ENCODE data around the gene PITPNC1. TPM values are rescaled to one million over a fixed set of nuclear protein-coding genes. Genes with fewer than 3 reads are reported as not detected.
A peak's percentile ranks its signal among the peaks of the same experiment; 100 is the strongest.

PITPNC1 gene
- total RNA-seq, 1 donor from 2014 or later, result 8.1 TPM

DNA sequence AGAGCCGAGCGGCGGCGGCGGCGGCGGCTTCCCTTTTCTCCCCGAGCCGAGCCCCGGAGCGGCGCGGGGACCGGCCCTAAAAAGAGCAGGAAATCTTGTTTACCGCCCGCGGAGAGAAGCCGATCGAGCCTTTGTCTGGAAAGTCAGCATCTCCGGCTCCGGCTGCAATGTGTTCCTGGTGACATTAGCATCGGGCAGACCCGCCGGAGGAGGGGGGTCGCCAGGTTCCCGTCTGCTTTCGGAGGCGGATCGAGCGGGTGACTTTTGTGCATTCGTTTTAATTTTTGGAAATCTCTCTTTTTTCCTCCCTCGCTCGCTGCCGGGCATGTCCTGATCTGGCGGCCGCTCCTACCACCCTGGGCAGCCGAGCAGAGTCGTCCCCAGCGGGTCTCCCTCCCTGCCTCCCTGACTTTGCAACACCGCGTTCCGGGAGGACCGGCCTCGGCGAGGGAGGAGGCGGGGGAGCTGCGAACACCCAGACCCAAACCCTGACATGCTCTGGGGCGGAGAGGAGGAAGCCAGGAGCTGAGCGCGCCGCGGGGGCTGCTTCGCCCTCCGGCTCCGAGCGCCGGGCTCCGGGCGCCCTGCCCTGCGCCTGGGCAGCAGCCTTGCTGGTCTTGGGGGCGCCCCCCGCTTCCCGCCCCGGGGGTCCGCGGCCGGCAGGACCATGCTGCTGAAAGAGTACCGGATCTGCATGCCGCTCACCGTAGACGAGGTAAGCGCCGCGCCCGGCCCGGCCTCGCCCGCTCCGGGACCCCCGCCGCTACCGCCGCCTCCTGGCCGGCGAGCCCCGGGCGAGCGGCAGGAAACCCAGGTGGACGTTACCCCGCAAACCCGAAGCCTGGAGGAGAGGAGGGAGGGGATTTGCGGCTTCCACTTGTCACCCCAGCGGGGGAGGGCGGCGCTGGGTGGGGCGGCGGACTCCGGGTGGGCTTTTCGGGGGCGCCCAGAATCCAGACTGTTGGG is 690 bp downstream of the PITPNC1 start:
- Histone ChIP-seq H3K4me3 (peak overlapping the region; percentile 84 to 97), H3K27me3 (no peaks in the 10 kb centered on the region), H3K27ac (peak overlapping the region; percentile 93), H3K36me3 (no peaks in the 10 kb centered on the region), H3K9me3 (no peaks in the 10 kb centered on the region), H3K4me1 (peaks cover 15% of the 10 kb centered on the region)
- no peak for TF ChIP-seq POLR2AphosphoS5 (IDR thresholded peaks at IDR 0.05; ENCODE audit: insufficient read depth in 1 of 2, low read depth in 1 of 2)
- TF ChIP-seq, protein P1, sequence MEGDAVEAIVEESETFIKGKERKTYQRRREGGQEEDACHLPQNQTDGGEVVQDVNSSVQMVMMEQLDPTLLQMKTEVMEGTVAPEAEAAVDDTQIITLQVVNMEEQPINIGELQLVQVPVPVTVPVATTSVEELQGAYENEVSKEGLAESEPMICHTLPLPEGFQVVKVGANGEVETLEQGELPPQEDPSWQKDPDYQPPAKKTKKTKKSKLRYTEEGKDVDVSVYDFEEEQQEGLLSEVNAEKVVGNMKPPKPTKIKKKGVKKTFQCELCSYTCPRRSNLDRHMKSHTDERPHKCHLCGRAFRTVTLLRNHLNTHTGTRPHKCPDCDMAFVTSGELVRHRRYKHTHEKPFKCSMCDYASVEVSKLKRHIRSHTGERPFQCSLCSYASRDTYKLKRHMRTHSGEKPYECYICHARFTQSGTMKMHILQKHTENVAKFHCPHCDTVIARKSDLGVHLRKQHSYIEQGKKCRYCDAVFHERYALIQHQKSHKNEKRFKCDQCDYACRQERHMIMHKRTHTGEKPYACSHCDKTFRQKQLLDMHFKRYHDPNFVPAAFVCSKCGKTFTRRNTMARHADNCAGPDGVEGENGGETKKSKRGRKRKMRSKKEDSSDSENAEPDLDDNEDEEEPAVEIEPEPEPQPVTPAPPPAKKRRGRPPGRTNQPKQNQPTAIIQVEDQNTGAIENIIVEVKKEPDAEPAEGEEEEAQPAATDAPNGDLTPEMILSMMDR (IDR thresholded peaks at IDR 0.05), result no peak
- TF ChIP-seq POLR2A (IDR thresholded peaks at IDR 0.05), result no peak
- intact Hi-C loops (cut with DNase I), result loop anchor here (2.0 to 10.0 kb wide), 2 partner anchors 97 to 311 kb away; no protein-coding TSS in a partner anchor
- DNase-seq (ENCODE audit: extremely low spot score in 2 of 2), result no peak

DNA sequence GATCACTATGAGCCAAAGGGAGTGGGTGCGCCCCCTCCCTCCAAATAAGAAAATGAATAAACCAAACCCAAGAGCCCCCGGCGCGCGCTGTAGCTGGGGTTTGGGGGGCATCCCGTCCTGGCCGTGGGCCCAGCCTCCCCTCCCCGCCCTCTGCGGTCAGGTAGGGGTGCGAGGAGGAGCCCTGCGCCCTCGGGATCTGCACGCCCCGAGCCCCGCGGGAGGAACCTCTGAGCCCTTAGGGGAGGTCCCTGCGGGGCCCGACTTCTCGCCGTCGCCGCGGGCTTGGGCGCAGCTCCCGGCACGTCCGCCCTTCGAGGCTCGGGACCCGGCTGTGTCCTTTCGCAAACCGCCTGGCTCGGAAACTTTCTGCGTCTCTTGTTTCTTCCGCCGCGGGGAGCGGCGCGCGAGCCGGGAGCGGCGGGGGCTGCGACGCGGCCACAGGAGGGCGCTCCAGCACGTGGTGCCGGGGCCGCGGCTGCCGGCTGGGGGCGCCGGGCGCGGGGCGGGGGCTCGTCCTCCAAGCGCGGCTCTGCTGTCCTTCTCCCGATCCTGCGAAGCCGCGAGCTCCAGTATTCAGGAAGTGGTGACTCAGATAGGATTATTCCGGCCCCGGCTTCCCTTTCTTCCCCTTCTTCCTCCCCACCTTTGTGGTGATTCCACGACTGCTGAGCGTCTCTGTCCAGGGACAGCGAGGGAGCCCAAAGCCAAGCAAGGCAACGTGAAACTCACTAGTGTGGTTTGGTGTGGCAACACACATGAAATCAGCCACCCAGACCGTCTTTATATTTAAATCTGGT is 1.6 kb downstream of the PITPNC1 start:
- peak overlapping the region; percentile 93 for H3K27ac ChIP-seq
- H3K4me1 ChIP-seq, result peaks cover 15% of the 10 kb centered on the region
- H3K9me3 ChIP-seq, result no peaks in the 10 kb centered on the region
- TF ChIP-seq POLR2A (IDR thresholded peaks at IDR 0.05) (peak in 1 of 2 donors; percentile 58), POLR2AphosphoS5 (IDR thresholded peaks at IDR 0.05; ENCODE audit: insufficient read depth in 1 of 2, low read depth in 1 of 2) (peak in 1 of 2 donors; percentile 82)
- TF ChIP-seq, protein P1 (IDR thresholded peaks at IDR 0.05), result peak in 2 of 3 experiments; percentile 43 to 78
- peak overlapping the region; percentile 84 to 97 for H3K4me3 ChIP-seq
- intact Hi-C loops (cut with DNase I), result loop anchor here (2.0 to 10.0 kb wide), 2 partner anchors 96 to 310 kb away; no protein-coding TSS in a partner anchor
- no peaks in the 10 kb centered on the region for H3K27me3 ChIP-seq
- no peaks in the 10 kb centered on the region for H3K36me3 ChIP-seq
- DNase-seq (ENCODE audit: extremely low spot score in 2 of 2), result no peak

DNA sequence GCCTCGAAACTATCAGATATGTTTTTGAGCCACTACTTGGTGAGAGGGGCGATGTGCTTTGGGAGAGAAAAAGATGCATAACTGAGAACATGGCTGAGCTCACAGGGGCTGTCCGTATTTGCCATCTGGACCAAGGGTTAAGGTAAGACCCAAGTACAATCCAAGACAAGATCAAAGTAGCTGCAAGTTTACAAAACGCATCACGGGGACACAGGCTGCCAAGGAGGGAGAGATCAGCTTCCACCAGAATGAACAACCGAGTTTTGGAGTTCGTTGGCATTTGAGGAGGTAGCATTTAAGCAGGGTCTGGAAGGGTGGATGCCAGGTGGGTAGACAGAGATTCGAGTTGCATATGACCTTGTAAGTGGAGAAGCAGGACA is 2.2 kb downstream of the PITPNC1 start:
- TF ChIP-seq POLR2AphosphoS5 (IDR thresholded peaks at IDR 0.05; ENCODE audit: insufficient read depth in 1 of 2, low read depth in 1 of 2) (no peak), POLR2A (IDR thresholded peaks at IDR 0.05) (no peak)
- TF ChIP-seq, protein P1 (IDR thresholded peaks at IDR 0.05), result no peak
- intact Hi-C loops (cut with DNase I), result loop anchor here (2.0 to 10.0 kb wide), 2 partner anchors 96 to 310 kb away; no protein-coding TSS in a partner anchor
- Histone ChIP-seq H3K4me3 (peak overlapping the region; percentile 84 to 97), H3K27me3 (no peaks in the 10 kb centered on the region), H3K36me3 (no peaks in the 10 kb centered on the region), H3K9me3 (no peaks in the 10 kb centered on the region), H3K27ac (peak overlapping the region; percentile 93), H3K4me1 (peaks cover 15% of the 10 kb centered on the region)
- no peak for DNase-seq (ENCODE audit: extremely low spot score in 2 of 2)

DNA sequence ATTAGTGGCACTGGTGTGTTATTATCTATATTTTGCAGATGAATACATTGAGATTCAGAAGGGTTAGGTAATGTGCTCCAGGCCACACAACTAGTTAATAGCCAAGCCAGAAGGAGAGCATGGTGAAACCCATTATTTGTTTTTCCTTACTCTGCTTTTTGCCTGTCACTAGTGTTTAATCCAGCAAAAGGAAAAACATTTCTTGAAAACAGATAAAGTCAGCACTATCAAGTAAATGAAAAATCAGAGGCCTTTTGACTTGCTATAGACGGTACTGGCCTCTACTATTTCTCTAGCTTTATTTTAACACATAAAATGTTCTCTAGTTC is 4.8 kb downstream of the PITPNC1 start:
- intact Hi-C loops (cut with DNase I), result no loop called here
- Histone ChIP-seq H3K4me1 (peaks cover under 1% of the 10 kb centered on the region), H3K27ac (no peak overlapping the region), H3K36me3 (no peaks in the 10 kb centered on the region), H3K4me3 (no peak overlapping the region), H3K27me3 (no peaks in the 10 kb centered on the region), H3K9me3 (no peaks in the 10 kb centered on the region)
- TF ChIP-seq POLR2A (IDR thresholded peaks at IDR 0.05) (no peak), POLR2AphosphoS5 (IDR thresholded peaks at IDR 0.05; ENCODE audit: insufficient read depth in 1 of 2, low read depth in 1 of 2) (no peak)
- TF ChIP-seq, protein P1 (IDR thresholded peaks at IDR 0.05), result no peak
- no peak for DNase-seq (ENCODE audit: extremely low spot score in 2 of 2)
